ENCODE data around the gene NTMT1. TPM values are rescaled to one million over a fixed set of nuclear protein-coding genes. Genes with fewer than 3 reads are reported as not detected.

NTMT1 gene
- total RNA-seq, 1 donor from 2014 or later: 55.1 TPM

- no peaks in the 10 kb centered on the region for H3K9me3 ChIP-seq (ENCODE audit: insufficient read depth, low read depth, low read length)
- H3K9ac ChIP-seq (ENCODE audit: low read length): no peak overlapping the region
- H4K20me1 ChIP-seq (ENCODE audit: insufficient read depth, low read length): peaks cover 3% of the 10 kb centered on the region
- H3K36me3 ChIP-seq (ENCODE audit: insufficient read depth, low read length): no peaks in the 10 kb centered on the region
- DNase-seq (ENCODE audit: low read depth): no peak
- Mint-ChIP-seq H3K27me3 (ENCODE audit: low read depth, unreplicated experiment) (peaks cover 32% of the 10 kb centered on the region), H3K27ac (ENCODE audit: unreplicated experiment) (no peak overlapping the region), H3K4me3 (ENCODE audit: unreplicated experiment) (no peak overlapping the region), H3K36me3 (ENCODE audit: low read depth, unreplicated experiment) (no peaks in the 10 kb centered on the region), H3K9me3 (ENCODE audit: unreplicated experiment) (no peaks in the 10 kb centered on the region), H3K4me1 (ENCODE audit: low read depth, unreplicated experiment) (no peaks in the 10 kb centered on the region)
- H3K4me3 ChIP-seq (ENCODE audit: insufficient read depth, low read depth, low read length): no peak overlapping the region
- TF ChIP-seq EZH2 (IDR thresholded peaks at IDR 0.05; ENCODE audit: insufficient read depth, low read length) (no peak), CTCF (IDR thresholded peaks at IDR 0.05; ENCODE audit: insufficient read depth, low read depth, low read length) (no peak)
- H3K4me1 ChIP-seq (ENCODE audit: insufficient read depth, low read length): peaks cover 10% of the 10 kb centered on the region
- peak; percentile 75 for FAIRE-seq
- no peak overlapping the region for H2AFZ ChIP-seq (ENCODE audit: low read depth, low read length)
- H3K27me3 ChIP-seq (ENCODE audit: insufficient read depth, low read length): peaks cover 10% of the 10 kb centered on the region
- H3K4me2 ChIP-seq (ENCODE audit: low read length): no peak overlapping the region
- no peak overlapping the region for H3K27ac ChIP-seq (ENCODE audit: low read depth, low read length)
- H3K79me2 ChIP-seq (ENCODE audit: insufficient read depth, low read length): no peaks in the 10 kb centered on the region
Observed at GRCh38 chr9:129669946-129670345, 44.0 kb downstream of the NTMT1 start.

- no peaks in the 10 kb centered on the region for H3K36me3 Mint-ChIP-seq (ENCODE audit: low read depth, unreplicated experiment)
- DNase-seq (ENCODE audit: low read depth): no peak
- Histone ChIP-seq H3K4me2 (ENCODE audit: low read length) (no peak overlapping the region), H3K9ac (ENCODE audit: low read length) (no peak overlapping the region), H3K4me3 (ENCODE audit: insufficient read depth, low read depth, low read length) (no peak overlapping the region), H3K27ac (ENCODE audit: low read depth, low read length) (no peak overlapping the region), H3K79me2 (ENCODE audit: insufficient read depth, low read length) (no peaks in the 10 kb centered on the region), H2AFZ (ENCODE audit: low read depth, low read length) (no peak overlapping the region), H3K9me3 (ENCODE audit: insufficient read depth, low read depth, low read length) (no peaks in the 10 kb centered on the region), H3K36me3 (ENCODE audit: insufficient read depth, low read length) (no peaks in the 10 kb centered on the region), H3K4me1 (ENCODE audit: insufficient read depth, low read length) (peaks cover 10% of the 10 kb centered on the region), H3K27me3 (ENCODE audit: insufficient read depth, low read length) (peaks cover 18% of the 10 kb centered on the region), H4K20me1 (ENCODE audit: insufficient read depth, low read length) (peaks cover 3% of the 10 kb centered on the region)
- H3K4me3 Mint-ChIP-seq (ENCODE audit: unreplicated experiment): no peak overlapping the region
- no peaks in the 10 kb centered on the region for H3K9me3 Mint-ChIP-seq (ENCODE audit: unreplicated experiment)
- no peaks in the 10 kb centered on the region for H3K4me1 Mint-ChIP-seq (ENCODE audit: low read depth, unreplicated experiment)
- H3K27ac Mint-ChIP-seq (ENCODE audit: unreplicated experiment): no peak overlapping the region
- TF ChIP-seq CTCF (IDR thresholded peaks at IDR 0.05; ENCODE audit: insufficient read depth, low read depth, low read length) (no peak), EZH2 (IDR thresholded peaks at IDR 0.05; ENCODE audit: insufficient read depth, low read length) (no peak)
- H3K27me3 Mint-ChIP-seq (ENCODE audit: low read depth, unreplicated experiment): peaks cover 32% of the 10 kb centered on the region
- no peak for FAIRE-seq
Observed at GRCh38 chr9:129671065-129671464, 45.1 kb downstream of the NTMT1 start.

GRCh38 chr9:129671519-129671918 lies 45.6 kb downstream of the NTMT1 start:
- Histone ChIP-seq H3K27me3 (ENCODE audit: insufficient read depth, low read length) (peaks cover 22% of the 10 kb centered on the region), H3K4me1 (ENCODE audit: insufficient read depth, low read length) (peaks cover 10% of the 10 kb centered on the region), H3K4me3 (ENCODE audit: insufficient read depth, low read depth, low read length) (no peak overlapping the region), H2AFZ (ENCODE audit: low read depth, low read length) (no peak overlapping the region), H3K36me3 (ENCODE audit: insufficient read depth, low read length) (no peaks in the 10 kb centered on the region), H3K27ac (ENCODE audit: low read depth, low read length) (no peak overlapping the region), H3K79me2 (ENCODE audit: insufficient read depth, low read length) (no peaks in the 10 kb centered on the region), H3K9me3 (ENCODE audit: insufficient read depth, low read depth, low read length) (no peaks in the 10 kb centered on the region), H3K9ac (ENCODE audit: low read length) (no peak overlapping the region), H4K20me1 (ENCODE audit: insufficient read depth, low read length) (peaks cover 3% of the 10 kb centered on the region), H3K4me2 (ENCODE audit: low read length) (no peak overlapping the region)
- DNase-seq (ENCODE audit: low read depth): no peak
- Mint-ChIP-seq H3K9me3 (ENCODE audit: unreplicated experiment) (no peaks in the 10 kb centered on the region), H3K4me3 (ENCODE audit: unreplicated experiment) (no peak overlapping the region), H3K4me1 (ENCODE audit: low read depth, unreplicated experiment) (no peaks in the 10 kb centered on the region), H3K36me3 (ENCODE audit: low read depth, unreplicated experiment) (no peaks in the 10 kb centered on the region), H3K27ac (ENCODE audit: unreplicated experiment) (no peak overlapping the region), H3K27me3 (ENCODE audit: low read depth, unreplicated experiment) (peaks cover 37% of the 10 kb centered on the region)
- no peak for FAIRE-seq
- no peak for TF ChIP-seq CTCF (IDR thresholded peaks at IDR 0.05; ENCODE audit: insufficient read depth, low read depth, low read length)
